Cortex of kidney (tissue), 1 donor: ENCODE results near the gene PLAGL1.
"Not testable (repeated sequence)": the region's sequence is repeated elsewhere in the genome, so short reads cannot be mapped to it uniquely, and the experiment has no call there.

Experiments
- DNase-seq: peaks from one replicate; lab custom pipeline; 2025; lab: John Stamatoyannopoulos, UW

PLAGL1 gene

GRCh38 chr6:143939364-143939763 is 68.7 kb downstream of the PLAGL1 start:
- no peak for DNase-seq

- no peak for DNase-seq
These were observed 70.4 kb downstream of the PLAGL1 start for GRCh38 chr6:143937668-143937970.

GRCh38 chr6:143936778-143937667 is 71.0 kb downstream of the PLAGL1 start:
- DNase-seq = no peak

- DNase-seq = no peak
These were observed 71.7 kb downstream of the PLAGL1 start for GRCh38 chr6:143936347-143936746.

GRCh38 chr6:143934867-143935266 is 73.2 kb downstream of the PLAGL1 start:
- no peak for DNase-seq

GRCh38 chr6:143934331-143934730 is 73.7 kb downstream of the PLAGL1 start:
- no peak for DNase-seq

- DNase-seq = no peak
These were observed 78.1 kb downstream of the PLAGL1 start for GRCh38 chr6:143929975-143930374.

GRCh38 chr6:143928853-143929252 is 79.2 kb downstream of the PLAGL1 start:
- DNase-seq = no peak

- not testable (repeated sequence) for DNase-seq
These were observed 91.0 kb downstream of the PLAGL1 start for GRCh38 chr6:143917026-143917425.

GRCh38 chr6:143912671-143913070 is 95.4 kb downstream of the PLAGL1 start:
- DNase-seq = no peak

GRCh38 chr6:143911028-143911427 is 97.0 kb downstream of the PLAGL1 start:
- DNase-seq = no peak

GRCh38 chr6:143902827-143903226 is 105.2 kb downstream of the PLAGL1 start:
- no peak for DNase-seq

- no peak for DNase-seq
These were observed 105.9 kb downstream of the PLAGL1 start for GRCh38 chr6:143901885-143902750.

GRCh38 chr6:143900358-143900757 is 107.7 kb downstream of the PLAGL1 start:
- no peak for DNase-seq

- DNase-seq = no peak
These were observed 111.8 kb downstream of the PLAGL1 start for GRCh38 chr6:143896126-143896860.

- no peak for DNase-seq
These were observed 113.4 kb downstream of the PLAGL1 start for GRCh38 chr6:143894655-143895054.
